Stimulated activated CD4-positive, alpha-beta T cell treated with anti-CD3 and anti-CD28 coated beads, Interleukin-15, amount 100 ng/mL, for 24 hours (primary cell): ENCODE results near the gene TTC12.

Experiments used
- DNase-seq: peaks from one replicate; pipeline ENCODE4 v3.0.0-alpha.2; 2020

Gene TTC12

GRCh38 chr11:113408887-113409286 lies 94.5 kb downstream of the TTC12 start:
- DNase-seq: no peak

GRCh38 chr11:113409526-113409925 lies 95.1 kb downstream of the TTC12 start:
- no peak for DNase-seq

- DNase-seq: no peak
Measured at GRCh38 chr11:113410414-113411135, 96.2 kb downstream of the TTC12 start.

GRCh38 chr11:113411536-113411935 lies 97.2 kb downstream of the TTC12 start:
- DNase-seq: no peak

GRCh38 chr11:113412675-113413074 lies 98.3 kb downstream of the TTC12 start:
- DNase-seq: no peak

DNA sequence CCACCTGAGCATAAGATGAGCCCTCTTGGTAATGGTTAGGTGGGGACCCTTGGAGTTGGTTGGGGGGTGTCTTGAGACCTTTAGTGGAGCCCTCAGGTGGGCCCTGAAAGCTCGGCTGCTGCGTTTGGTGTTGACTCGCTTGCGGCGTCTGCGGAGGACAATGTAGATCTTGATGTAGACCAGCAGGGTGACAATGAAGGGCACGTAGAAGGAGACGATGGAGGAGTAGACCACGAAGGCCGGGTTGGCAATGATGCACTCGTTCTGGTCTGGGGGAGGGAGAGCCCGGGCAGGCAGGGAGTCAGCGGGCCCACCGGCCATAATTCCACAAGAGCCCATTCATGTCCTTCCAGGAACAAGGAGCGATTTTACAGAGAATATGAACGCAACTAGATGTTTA lies 101.0 kb downstream of the TTC12 start:
- no peak for DNase-seq
